Cardiac muscle cell (in vitro differentiated cells and primary cell): ENCODE results near the gene KREMEN1. TPM values are rescaled to one million over a fixed set of nuclear protein-coding genes. Genes with fewer than 3 reads are reported as not detected.

ENCODE experiments used
- DNase-seq, 2 donors: peaks; one replicate each; pipeline versions ENCODE4 v3.0.0 to v3.0.0-alpha.2; 2010 to 2017; ENCODE audit warnings: low read depth in 1 of 2, low spot score in 1 of 2
- H3K27ac ChIP-seq: fragments of 200-600 bp; sonication (generic); 2 replicates; pipeline ENCODE4 v1.5.1; 2016
- H3K27me3 ChIP-seq: fragments of 200-600 bp; sonication (generic); 2 replicates; pipeline ENCODE4 v1.6.0; 2016; ENCODE audit warnings: control low read depth
- H3K36me3 ChIP-seq: fragments of 200-600 bp; sonication (generic); 2 replicates; pipeline ENCODE4 v1.5.1; 2016; ENCODE audit warnings: control low read depth
- H3K4me1 ChIP-seq: fragments of 200-600 bp; sonication (generic); 2 replicates; pipeline ENCODE4 v1.8.1; 2017; ENCODE audit warnings: low read depth, mild to moderate bottlenecking, mixed run types
- H3K4me3 ChIP-seq: fragments of 200-600 bp; sonication (generic); 2 replicates; pipeline ENCODE4 v1.5.1; 2016; ENCODE audit warnings: mild to moderate bottlenecking
- H3K9me3 ChIP-seq: fragments of 200-600 bp; sonication (generic); 2 replicates; pipeline ENCODE4 v1.5.1; 2017; ENCODE audit warnings: low read depth, mild to moderate bottlenecking, control low read depth
- CTCF ChIP-seq: IDR thresholded peaks from 2 replicates; pipeline ENCODE4 v1.5.1; 2012; ENCODE audit warnings: low read depth, mild to moderate bottlenecking, low read length
- polyA plus RNA-seq: library from polyadenylated mRNA; unstranded; fragments of >200 nt; fragmentation: Nextera tagmentation; extraction: Ambion mirVana; gene quantifications from 2 replicates; pipeline ENCODE4 v1.2.1, GENCODE V29; 2016
- total RNA-seq: library from RNA; depleted of rRNA; stranded (reverse); fragments of >200 nt; gene quantifications from 2 replicates; pipeline ENCODE4 v1.2.3, GENCODE V29; 2016

Gene KREMEN1
- total and polyA plus RNA-seq, 2 experiments from 2014 or later: 18.0 to 20.3 TPM

- peaks cover 3% of the 10 kb centered on the region for H3K4me1 ChIP-seq
- no peak overlapping the region for H3K27ac ChIP-seq
- TF ChIP-seq CTCF: no peak
- H3K36me3 ChIP-seq: no peaks in the 10 kb centered on the region
- peak in 1 of 2 donors; percentile 9 for DNase-seq
- H3K4me3 ChIP-seq: no peak overlapping the region
- H3K27me3 ChIP-seq: no peaks in the 10 kb centered on the region
- H3K9me3 ChIP-seq: no peaks in the 10 kb centered on the region
Observed at GRCh38 chr22:29060931-29061330, 11.9 kb upstream of the KREMEN1 start.

- no peak within 1 kb of the TSS for H3K4me3 ChIP-seq
- DNase-seq: peak in 1 of 2 donors; percentile 34
- H3K9me3 ChIP-seq: no peaks in the 10 kb centered on the region
- no peaks in the 10 kb centered on the region for H3K36me3 ChIP-seq
- H3K27ac ChIP-seq: no peak within 1 kb of the TSS
- no peak for TF ChIP-seq CTCF
- H3K4me1 ChIP-seq: peaks cover 5% of the 10 kb centered on the region
- H3K27me3 ChIP-seq: no peaks in the 10 kb centered on the region
Observed at GRCh38 chr22:29061773-29062172, 11.1 kb upstream of the KREMEN1 start, which contains the start of gene C22orf31. Gene C22orf31 (minus strand): TSS chr22:29061831. CDS start chr22:29061792, 39 bp downstream.

- peak; percentile 35 to 69 for DNase-seq
- peaks cover 5% of the 10 kb centered on the region for H3K4me1 ChIP-seq
- no peaks in the 10 kb centered on the region for H3K36me3 ChIP-seq
- H3K4me3 ChIP-seq: no peak overlapping the region
- no peak overlapping the region for H3K27ac ChIP-seq
- H3K27me3 ChIP-seq: no peaks in the 10 kb centered on the region
- no peaks in the 10 kb centered on the region for H3K9me3 ChIP-seq
- no peak for TF ChIP-seq CTCF
Observed at GRCh38 chr22:29062286-29062821, 10.5 kb upstream of the KREMEN1 start.

GRCh38 chr22:29065468-29066190 lies 7.2 kb upstream of the KREMEN1 start:
- Histone ChIP-seq H3K4me3 (no peak overlapping the region), H3K36me3 (no peaks in the 10 kb centered on the region), H3K27me3 (peaks cover 3% of the 10 kb centered on the region), H3K27ac (no peak overlapping the region), H3K4me1 (peaks cover 12% of the 10 kb centered on the region), H3K9me3 (no peaks in the 10 kb centered on the region)
- no peak for DNase-seq
- TF ChIP-seq CTCF: no peak

- Histone ChIP-seq H3K27ac (peak overlapping the region; percentile 24), H3K4me3 (no peak overlapping the region), H3K9me3 (no peaks in the 10 kb centered on the region), H3K36me3 (no peaks in the 10 kb centered on the region), H3K4me1 (peaks cover 25% of the 10 kb centered on the region), H3K27me3 (peaks cover 25% of the 10 kb centered on the region)
- TF ChIP-seq CTCF: no peak
- DNase-seq: peak in 1 of 2 donors; percentile 72
Observed at GRCh38 chr22:29069463-29069862, 3.4 kb upstream of the KREMEN1 start.
